PC-9 (cell line): ENCODE data around the gene ATN1. TPM values are rescaled to one million over a fixed set of nuclear protein-coding genes. Genes with fewer than 3 reads are reported as not detected.

Source experiments
- BruUV-seq: library from RNA; stranded (reverse); fragments of 400-500 nt; replicated peaks from 2 replicates; lab custom pipeline; 2021; lab: Mats Ljungman, UMichigan
- CTCF ChIA-PET: fragments of 300-600 bp; sonication (Branson Sonifier 250); formaldehyde crosslinking; loops from one replicate; lab custom pipeline; 2022; ENCODE audit warnings: antibody characterized with exemption; lab: Charles Lee
- POLR2A ChIA-PET: fragments of 300-600 bp; sonication (Branson Sonifier 250); formaldehyde crosslinking; loops from one replicate; lab custom pipeline; 2022; ENCODE audit warnings: antibody characterized with exemption; ENCODE audit not compliant: unreplicated experiment; lab: Charles Lee
- DNase-seq, 2 experiments: peaks; one replicate each; pipeline versions ENCODE4 v3.0.0 to v3.0.0-alpha.2; 2015 to 2022; ENCODE audit warnings: mixed read lengths in 1 of 2
- H2AFZ ChIP-seq: fragments of 200-600 bp; sonication (generic); 2 replicates; pipeline ENCODE4 v1.8.1; 2017; ENCODE audit warnings: antibody characterized with exemption
- H3F3A ChIP-seq: fragments of 200-600 bp; sonication (generic); 2 replicates; pipeline ENCODE4 v1.8.1; 2017; ENCODE audit warnings: antibody characterized with exemption, mild to moderate bottlenecking, low read depth; ENCODE audit not compliant: insufficient read depth
- H3K27ac ChIP-seq: fragments of 200-600 bp; sonication (generic); 2 replicates; pipeline ENCODE4 v1.6.1; 2016; ENCODE audit warnings: mixed run types
- H3K27me3 ChIP-seq: fragments of 200-600 bp; sonication (generic); 2 replicates; pipeline ENCODE4 v1.6.1; 2016; ENCODE audit warnings: low read depth, mixed run types; ENCODE audit not compliant: insufficient read depth
- H3K36me3 ChIP-seq: fragments of 200-600 bp; sonication (generic); 2 replicates; pipeline ENCODE4 v1.6.1; 2016; ENCODE audit warnings: low read depth, mixed run types
- H3K4me1 ChIP-seq: fragments of 200-600 bp; sonication (generic); replicated peaks from 2 replicates; pipeline ENCODE4 v1.6.1; 2016; ENCODE audit warnings: mixed run types; ENCODE audit not compliant: insufficient read depth
- H3K4me2 ChIP-seq: fragments of 200-600 bp; sonication (generic); 2 replicates; pipeline ENCODE4 v1.6.1; 2017; ENCODE audit warnings: mixed run types
- H3K4me3 ChIP-seq: fragments of 200-600 bp; sonication (generic); 2 replicates; pipeline ENCODE4 v1.6.1; 2016; ENCODE audit warnings: mixed run types
- H3K79me2 ChIP-seq: fragments of 200-600 bp; sonication (generic); 2 replicates; pipeline ENCODE4 v1.6.1; 2017; ENCODE audit warnings: low read depth, mixed run types
- H3K9me2 ChIP-seq: fragments of 200-600 bp; sonication (generic); 2 replicates; pipeline ENCODE4 v1.8.1; 2017; ENCODE audit warnings: mild to moderate bottlenecking; ENCODE audit not compliant: insufficient read depth
- H3K9me3 ChIP-seq: fragments of 200-600 bp; sonication (generic); 2 replicates; pipeline ENCODE4 v1.8.1; 2016; ENCODE audit warnings: low read depth; ENCODE audit not compliant: insufficient read depth
- H4K20me1 ChIP-seq: fragments of 200-600 bp; sonication (generic); 2 replicates; pipeline ENCODE4 v1.8.1; 2017; ENCODE audit not compliant: insufficient read depth
- EZH2 ChIP-seq: fragments of 200-600 bp; sonication (generic); IDR thresholded peaks from 2 replicates; pipeline ENCODE4 v1.8.0; 2017; ENCODE audit warnings: antibody characterized with exemption, low read depth
- intact Hi-C: fragments of 100-400 bp; cut with micrococcal nuclease; formaldehyde crosslinking; loops from one replicate; pipeline ENCODE4 v1.10.0; 2022; ENCODE audit not compliant: unreplicated experiment
- total RNA-seq: library from RNA; stranded (reverse); gene quantifications from 2 replicates; pipeline ENCODE4 v1.2.3, GENCODE V29; 2021
- TF ChIP-seq, protein P1 (sequence below): fragments of 200-600 bp; sonication (generic); conservative IDR thresholded peaks from 2 replicates; pipeline ENCODE4 v1.6.1; 2017; ENCODE audit warnings: mixed run types, antibody characterized with exemption, mild to moderate bottlenecking, moderate library complexity

The ATN1 gene
- total RNA-seq, 1 experiment from 2014 or later: 158 TPM

- Histone ChIP-seq H3K4me1 (no peaks in the 10 kb centered on the region), H3K27me3 (no peaks in the 10 kb centered on the region), H3K4me2 (no peak overlapping the region), H3K9me3 (no peaks in the 10 kb centered on the region), H3K4me3 (no peak overlapping the region), H3K36me3 (no peaks in the 10 kb centered on the region), H2AFZ (no peak overlapping the region), H3K79me2 (0 out of 2 replicates have a peak, but pooled peaks cover 3% of the 10 kb centered on the region), H3K9me2 (no peaks in the 10 kb centered on the region), H3F3A (0 out of 2 replicates have a peak, but pooled peaks cover 8% of the 10 kb centered on the region), H4K20me1 (no peaks in the 10 kb centered on the region), H3K27ac (no peak overlapping the region)
- no peak for TF ChIP-seq EZH2
- TF ChIP-seq, protein P1, sequence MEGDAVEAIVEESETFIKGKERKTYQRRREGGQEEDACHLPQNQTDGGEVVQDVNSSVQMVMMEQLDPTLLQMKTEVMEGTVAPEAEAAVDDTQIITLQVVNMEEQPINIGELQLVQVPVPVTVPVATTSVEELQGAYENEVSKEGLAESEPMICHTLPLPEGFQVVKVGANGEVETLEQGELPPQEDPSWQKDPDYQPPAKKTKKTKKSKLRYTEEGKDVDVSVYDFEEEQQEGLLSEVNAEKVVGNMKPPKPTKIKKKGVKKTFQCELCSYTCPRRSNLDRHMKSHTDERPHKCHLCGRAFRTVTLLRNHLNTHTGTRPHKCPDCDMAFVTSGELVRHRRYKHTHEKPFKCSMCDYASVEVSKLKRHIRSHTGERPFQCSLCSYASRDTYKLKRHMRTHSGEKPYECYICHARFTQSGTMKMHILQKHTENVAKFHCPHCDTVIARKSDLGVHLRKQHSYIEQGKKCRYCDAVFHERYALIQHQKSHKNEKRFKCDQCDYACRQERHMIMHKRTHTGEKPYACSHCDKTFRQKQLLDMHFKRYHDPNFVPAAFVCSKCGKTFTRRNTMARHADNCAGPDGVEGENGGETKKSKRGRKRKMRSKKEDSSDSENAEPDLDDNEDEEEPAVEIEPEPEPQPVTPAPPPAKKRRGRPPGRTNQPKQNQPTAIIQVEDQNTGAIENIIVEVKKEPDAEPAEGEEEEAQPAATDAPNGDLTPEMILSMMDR: no peak
- intact Hi-C loops: no loop called here
- ChIA-PET POLR2A (no interaction called here), CTCF (no interaction called here)
- no TSS peak for BruUV-seq
- DNase-seq: no peak
Observed at GRCh38 chr12:6952863-6953441, 25.2 kb downstream of the ATN1 start.

- H3K4me1 ChIP-seq: no peaks in the 10 kb centered on the region
- BruUV-seq: no TSS peak
- H3K27ac ChIP-seq: no peak overlapping the region
- 0 out of 2 replicates have a peak, but pooled peaks cover 5% of the 10 kb centered on the region for H3F3A ChIP-seq
- H3K9me3 ChIP-seq: no peaks in the 10 kb centered on the region
- no peak overlapping the region for H2AFZ ChIP-seq
- H3K36me3 ChIP-seq: no peaks in the 10 kb centered on the region
- H3K9me2 ChIP-seq: no peaks in the 10 kb centered on the region
- H4K20me1 ChIP-seq: no peaks in the 10 kb centered on the region
- no peak overlapping the region for H3K4me3 ChIP-seq
- TF ChIP-seq, protein P1: no peak
- no peak for TF ChIP-seq EZH2
- intact Hi-C loops: no loop called here
- H3K27me3 ChIP-seq: no peaks in the 10 kb centered on the region
- H3K4me2 ChIP-seq: no peak overlapping the region
- H3K79me2 ChIP-seq: no peaks in the 10 kb centered on the region
- CTCF ChIA-PET: no interaction called here
- POLR2A ChIA-PET: no interaction called here
- no peak for DNase-seq
Observed at GRCh38 chr12:6953442-6954315, 25.9 kb downstream of the ATN1 start.

- Histone ChIP-seq H3K79me2 (no peaks in the 10 kb centered on the region), H2AFZ (no peak overlapping the region), H3K4me3 (no peak overlapping the region), H3K9me2 (no peaks in the 10 kb centered on the region), H3K4me2 (no peak overlapping the region), H3K27ac (no peak overlapping the region), H3K9me3 (no peaks in the 10 kb centered on the region), H3K36me3 (no peaks in the 10 kb centered on the region), H3F3A (no peaks in the 10 kb centered on the region), H3K4me1 (no peaks in the 10 kb centered on the region), H4K20me1 (no peaks in the 10 kb centered on the region), H3K27me3 (no peaks in the 10 kb centered on the region)
- POLR2A ChIA-PET: no interaction called here
- intact Hi-C loops: no loop called here
- no peak for TF ChIP-seq EZH2
- TF ChIP-seq, protein P1: no peak
- BruUV-seq: no TSS peak
- DNase-seq: no peak
- CTCF ChIA-PET: no interaction called here
Observed at GRCh38 chr12:6954316-6955107, 26.8 kb downstream of the ATN1 start.
